SK-N-SH treated with all-trans-retinoic acid at 6 μM for 48 hours (cell line): Measurements from ENCODE around the gene FGF11.

Experiments used
- ATAC-seq: fragments of 200-7000 bp; cut with Tn5 transposase; 3 replicates; pipeline ENCODE4 v1.9.1; 2020; ENCODE audit warnings: mild to moderate bottlenecking, moderate library complexity
- CREB5 ChIP-seq: fragments of 250-450 bp; sonication (Bioruptor Pico); IDR thresholded peaks from 2 replicates; pipeline ENCODE4 v1.5.1; 2020; ENCODE audit warnings: low read depth, mild to moderate bottlenecking, moderate library complexity
- CSRNP3 ChIP-seq: fragments of 250-450 bp; sonication (Bioruptor Pico); IDR thresholded peaks from 2 replicates; pipeline ENCODE4 v1.5.1; 2021; ENCODE audit warnings: mild to moderate bottlenecking, moderate library complexity
- ESRRG ChIP-seq: fragments of 250-450 bp; sonication (Bioruptor Pico); IDR thresholded peaks from 2 replicates; pipeline ENCODE4 v1.6.1; 2021; ENCODE audit warnings: mild to moderate bottlenecking
- GLIS3 ChIP-seq: fragments of 250-450 bp; sonication (Bioruptor Pico); IDR thresholded peaks from 2 replicates; pipeline ENCODE4 v1.5.0; 2020; ENCODE audit warnings: mild to moderate bottlenecking, moderate library complexity
- POU6F1 ChIP-seq: fragments of 250-450 bp; sonication (Bioruptor Pico); IDR thresholded peaks from 2 replicates; pipeline ENCODE4 v1.8.0; 2021; ENCODE audit warnings: low read depth, mild to moderate bottlenecking, moderate library complexity, borderline replicate concordance
- PPARA ChIP-seq: fragments of 250-450 bp; sonication (Bioruptor Pico); IDR thresholded peaks from 2 replicates; pipeline ENCODE4 v1.5.0; 2020; ENCODE audit warnings: mild to moderate bottlenecking, borderline replicate concordance
- RARB ChIP-seq: fragments of 250-450 bp; sonication (Bioruptor Pico); IDR thresholded peaks from 2 replicates; pipeline ENCODE4 v1.8.0; 2021; ENCODE audit warnings: mild to moderate bottlenecking, moderate library complexity
- SNAI2 ChIP-seq: fragments of 250-450 bp; sonication (Bioruptor Pico); IDR thresholded peaks from 2 replicates; pipeline ENCODE4 v1.5.0; 2020; ENCODE audit warnings: mild to moderate bottlenecking, moderate library complexity
- TCF4 ChIP-seq: fragments of 250-450 bp; sonication (Bioruptor Pico); IDR thresholded peaks from 2 replicates; pipeline ENCODE4 v1.8.0; 2021; ENCODE audit warnings: mild to moderate bottlenecking, moderate library complexity, borderline replicate concordance
- TOX ChIP-seq: fragments of 250-450 bp; sonication (Bioruptor Pico); IDR thresholded peaks from 2 replicates; pipeline ENCODE4 v1.8.0; 2021; ENCODE audit warnings: mild to moderate bottlenecking, moderate library complexity, borderline replicate concordance
- TSHZ2 ChIP-seq: fragments of 250-450 bp; sonication (Bioruptor Pico); IDR thresholded peaks from 2 replicates; pipeline ENCODE4 v1.5.0; 2020; ENCODE audit warnings: mild to moderate bottlenecking, moderate library complexity
- ZFP3 ChIP-seq: fragments of 250-450 bp; sonication (Bioruptor Pico); IDR thresholded peaks from 2 replicates; pipeline ENCODE4 v1.5.0; 2020; ENCODE audit warnings: mild to moderate bottlenecking, moderate library complexity
- ZFP30 ChIP-seq: fragments of 450-650 bp; formaldehyde crosslinking; IDR thresholded peaks from 2 replicates; pipeline ENCODE4 v1.5.0; 2022; ENCODE audit warnings: mild to moderate bottlenecking, moderate library complexity
- ZNF565 ChIP-seq: fragments of 450-650 bp; formaldehyde crosslinking; conservative IDR thresholded peaks from 2 replicates; pipeline ENCODE4 v1.5.0; 2020; ENCODE audit warnings: low read depth, mild to moderate bottlenecking, moderate library complexity
- ZNF8 ChIP-seq: fragments of 450-650 bp; formaldehyde crosslinking; IDR thresholded peaks from 2 replicates; pipeline ENCODE4 v1.5.0; 2020; ENCODE audit warnings: mild to moderate bottlenecking, moderate library complexity

Gene FGF11

GRCh38 chr17:7410634-7411426, 28.5 kb upstream of the FGF11 start:
- TF ChIP-seq ESRRG (CRISPR knock-in tag) = no peak
- TF ChIP-seq CREB5 (CRISPR knock-in tag) = no peak
- TF ChIP-seq POU6F1 (CRISPR knock-in tag) = no peak
- no peak for TF ChIP-seq SNAI2
- no peak for TF ChIP-seq TSHZ2 (CRISPR knock-in tag)
- TF ChIP-seq ZFP3 (CRISPR knock-in tag) = no peak
- no peak for TF ChIP-seq ZNF565 (CRISPR knock-in tag)
- no peak for TF ChIP-seq PPARA (CRISPR knock-in tag)
- no peak for TF ChIP-seq GLIS3
- no peak for ATAC-seq

- TF ChIP-seq SNAI2 = no peak
- no peak for TF ChIP-seq ZFP3 (CRISPR knock-in tag)
- TF ChIP-seq, all 23 proteins: peak for 0
- no peak for ATAC-seq
Observed at GRCh38 chr17:7411427-7411750, 27.9 kb upstream of the FGF11 start.

- ATAC-seq = no peak; the same call in 2 of the 3 replicates
- TF ChIP-seq PPARA (CRISPR knock-in tag) (no peak), RARB (CRISPR knock-in tag) (no peak)
Observed at GRCh38 chr17:7413346-7413985, 25.8 kb upstream of the FGF11 start.

- no peak for ATAC-seq
Observed at GRCh38 chr17:7414837-7415236, 24.5 kb upstream of the FGF11 start.

More at GRCh38 chr17:7414837-7415236, 24.5 kb upstream of the FGF11 start:
- TF ChIP-seq CREB5 (CRISPR knock-in tag) (no peak), GLIS3 (no peak), TOX (no peak), CSRNP3 (no peak), ZFP30 (CRISPR knock-in tag) (no peak), RARB (CRISPR knock-in tag) (no peak), PPARA (CRISPR knock-in tag) (no peak), ZNF8 (CRISPR knock-in tag) (no peak), TCF4 (CRISPR knock-in tag) (no peak)
- TF ChIP-seq, all 23 proteins: peak for 0
